C4-2B (cell line): ENCODE data around the gene EFNA3.

ENCODE experiments used
- CTCF ChIP-seq: fragments of 450-650 bp; conservative IDR thresholded peaks from 2 replicates; pipeline ENCODE4 v1.5.1; 2017; ENCODE audit warnings: mild to moderate bottlenecking
- ZFX ChIP-seq: fragments of 450-650 bp; IDR thresholded peaks from 2 replicates; pipeline ENCODE4 v1.6.1; 2017

- TF ChIP-seq CTCF: no peak
- TF ChIP-seq ZFX: no peak
Measured at GRCh38 chr1:155110381-155110780, 31.7 kb downstream of the EFNA3 start.
